GM23338 (cell line): ENCODE results near the gene APAF1. TPM values are rescaled to one million over a fixed set of nuclear protein-coding genes. Genes with fewer than 3 reads are reported as not detected.

Experiments used
- ATAC-seq: fragments of 200-7000 bp; cut with Tn5 transposase; 3 replicates; pipeline ENCODE4 v1.9.1; 2020
- DNase-seq: peaks from one replicate; pipeline ENCODE4 v3.0.0-alpha.2; 2015; ENCODE audit warnings: low spot score
- H2AFZ ChIP-seq: fragments of 200-600 bp; sonication (generic); 2 replicates; pipeline ENCODE4 v1.8.0; 2016; ENCODE audit warnings: antibody characterized with exemption, mild to moderate bottlenecking, moderate library complexity
- H3F3A ChIP-seq: fragments of 200-600 bp; sonication (generic); replicated peaks from 2 replicates; pipeline ENCODE4 v1.8.0; 2017; ENCODE audit warnings: antibody characterized with exemption, mixed run types, low read depth
- H3K27ac ChIP-seq: fragments of 200-600 bp; sonication (generic); 2 replicates; pipeline ENCODE4 v1.6.1; 2016; ENCODE audit warnings: low read depth
- H3K27me3 ChIP-seq: fragments of 200-600 bp; sonication (generic); 2 replicates; pipeline ENCODE4 v1.8.0; 2016; ENCODE audit warnings: mild to moderate bottlenecking, mixed run types, moderate library complexity; ENCODE audit not compliant: insufficient read depth
- H3K36me3 ChIP-seq: fragments of 200-600 bp; sonication (generic); 2 replicates; pipeline ENCODE4 v1.8.0; 2016; ENCODE audit warnings: mild to moderate bottlenecking; ENCODE audit not compliant: insufficient read depth
- H3K4me1 ChIP-seq: fragments of 200-600 bp; sonication (generic); 2 replicates; pipeline ENCODE4 v1.8.0; 2016; ENCODE audit warnings: mild to moderate bottlenecking, moderate library complexity; ENCODE audit not compliant: insufficient read depth
- H3K4me2 ChIP-seq: fragments of 200-600 bp; sonication (generic); 2 replicates; pipeline ENCODE4 v1.7.1; 2017; ENCODE audit warnings: mixed run types
- H3K4me3 ChIP-seq: fragments of 200-600 bp; sonication (generic); 2 replicates; pipeline ENCODE4 v1.6.1; 2016; ENCODE audit warnings: mixed run types
- H3K79me2 ChIP-seq: fragments of 200-600 bp; sonication (generic); replicated peaks from 2 replicates; pipeline ENCODE4 v1.8.0; 2017; ENCODE audit warnings: mild to moderate bottlenecking; ENCODE audit not compliant: insufficient read depth
- H3K9me2 ChIP-seq: fragments of 200-600 bp; sonication (generic); 2 replicates; pipeline ENCODE4 v1.8.0; 2017; ENCODE audit not compliant: insufficient read depth
- H4K20me1 ChIP-seq: fragments of 200-600 bp; sonication (generic); replicated peaks from 2 replicates; pipeline ENCODE4 v1.8.0; 2017; ENCODE audit warnings: mild to moderate bottlenecking; ENCODE audit not compliant: insufficient read depth
- H3K27ac Mint-ChIP-seq: 2 replicates; pipeline ENCODE4 v1.8.0; 2020; ENCODE audit warnings: inconsistent platforms, mild to moderate bottlenecking, moderate library complexity, mixed read lengths
- H3K27me3 Mint-ChIP-seq: 3 replicates; pipeline ENCODE4 v1.8.0; 2022; ENCODE audit warnings: low read depth, mild to moderate bottlenecking, moderate library complexity, mixed read lengths, inconsistent platforms; ENCODE audit not compliant: insufficient read depth, poor library complexity
- H3K36me3 Mint-ChIP-seq: 3 replicates; pipeline ENCODE4 v1.8.0; 2021; ENCODE audit warnings: low read depth, mild to moderate bottlenecking, inconsistent platforms, moderate library complexity, mixed read lengths
- H3K4me1 Mint-ChIP-seq: 3 replicates; pipeline ENCODE4 v1.8.0; 2020; ENCODE audit warnings: mild to moderate bottlenecking, inconsistent platforms, mixed read lengths
- H3K4me3 Mint-ChIP-seq: 3 replicates; pipeline ENCODE4 v1.8.0; 2021; ENCODE audit warnings: moderate library complexity, mild to moderate bottlenecking, inconsistent platforms, mixed read lengths
- H3K9me3 Mint-ChIP-seq: 3 replicates; pipeline ENCODE4 v1.8.0; 2020; ENCODE audit warnings: moderate library complexity, mild to moderate bottlenecking, inconsistent platforms, mixed read lengths
- CREB1 ChIP-seq: fragments of 250-450 bp; sonication (Bioruptor Pico); IDR thresholded peaks from 2 replicates; pipeline ENCODE4 v1.5.0; 2020; ENCODE audit warnings: low read depth, mild to moderate bottlenecking, moderate library complexity
- EZH2 ChIP-seq: fragments of 200-600 bp; sonication (generic); IDR thresholded peaks from one replicate; pipeline ENCODE4 v1.8.0; 2017; ENCODE audit warnings: antibody characterized with exemption, mild to moderate bottlenecking, low read depth; ENCODE audit not compliant: unreplicated experiment
- EZH2phosphoT487 ChIP-seq: fragments of 200-600 bp; sonication (generic); IDR thresholded peaks from one replicate; pipeline ENCODE4 v1.8.1; 2018; ENCODE audit warnings: antibody characterized with exemption; ENCODE audit not compliant: unreplicated experiment
- JUNB ChIP-seq: IDR thresholded peaks from one replicate; pipeline ENCODE4 v1.6.1; 2016; ENCODE audit warnings: antibody characterized with exemption; ENCODE audit not compliant: unreplicated experiment
- NANOG ChIP-seq: IDR thresholded peaks from 2 replicates; pipeline ENCODE4 v1.6.1; 2016; ENCODE audit warnings: antibody characterized with exemption, borderline replicate concordance
- POLR2AphosphoS5 ChIP-seq: IDR thresholded peaks from 2 replicates; pipeline ENCODE4 v1.6.1; 2016; ENCODE audit warnings: antibody characterized with exemption, low read depth
- STAT1 ChIP-seq: IDR thresholded peaks from one replicate; pipeline ENCODE4 v1.6.1; 2016; ENCODE audit warnings: antibody characterized with exemption; ENCODE audit not compliant: unreplicated experiment
- ZNF114 ChIP-seq: fragments of 250-450 bp; sonication (Bioruptor Pico); IDR thresholded peaks from 2 replicates; pipeline ENCODE4 v1.5.0; 2020; ENCODE audit warnings: mild to moderate bottlenecking, moderate library complexity
- ZNF331 ChIP-seq: fragments of 250-450 bp; sonication (Bioruptor Pico); IDR thresholded peaks from 2 replicates; pipeline ENCODE4 v1.5.0; 2020; ENCODE audit warnings: low read depth, mild to moderate bottlenecking, moderate library complexity
- polyA plus RNA-seq: library from polyadenylated mRNA; unstranded; fragments of >200 nt; fragmentation: Nextera tagmentation; extraction: Ambion mirVana; gene quantifications from 2 replicates; pipeline ENCODE4 v1.2.1, GENCODE V29; 2016
- total RNA-seq: library from RNA; depleted of rRNA; stranded (reverse); fragments of >200 nt; shearing (Covaris generic); gene quantifications from 2 replicates; pipeline ENCODE4 v1.2.3, GENCODE V29; 2014
- TF ChIP-seq, protein P1 (sequence below): IDR thresholded peaks from 2 replicates; pipeline ENCODE4 v1.6.1; 2016; ENCODE audit warnings: antibody characterized with exemption
- TF ChIP-seq, protein P2 (sequence below): fragments of 250-450 bp; sonication (Bioruptor Pico); IDR thresholded peaks from 2 replicates; pipeline ENCODE4 v1.5.0; 2020; ENCODE audit warnings: mild to moderate bottlenecking, moderate library complexity
- TF ChIP-seq, protein P3 (sequence below): IDR thresholded peaks from one replicate; pipeline ENCODE4 v1.6.1; 2018; ENCODE audit warnings: antibody characterized with exemption; ENCODE audit not compliant: unreplicated experiment
- TF ChIP-seq, protein P4 (sequence below), 2 experiments: fragments of 200-600 bp in 1 of 2; sonication (generic) in 1 of 2; conservative IDR thresholded peaks; 2 replicates each; pipeline versions ENCODE4 v1.5.1 to v1.6.1; 2016 to 2017; ENCODE audit warnings: antibody characterized with exemption in 2 of 2, low read depth in 2 of 2, mild to moderate bottlenecking in 2 of 2, moderate library complexity in 1 of 2

Gene APAF1
- total and polyA plus RNA-seq, 2 experiments from 2014 or later, result 12.0 to 31.2 TPM

DNA sequence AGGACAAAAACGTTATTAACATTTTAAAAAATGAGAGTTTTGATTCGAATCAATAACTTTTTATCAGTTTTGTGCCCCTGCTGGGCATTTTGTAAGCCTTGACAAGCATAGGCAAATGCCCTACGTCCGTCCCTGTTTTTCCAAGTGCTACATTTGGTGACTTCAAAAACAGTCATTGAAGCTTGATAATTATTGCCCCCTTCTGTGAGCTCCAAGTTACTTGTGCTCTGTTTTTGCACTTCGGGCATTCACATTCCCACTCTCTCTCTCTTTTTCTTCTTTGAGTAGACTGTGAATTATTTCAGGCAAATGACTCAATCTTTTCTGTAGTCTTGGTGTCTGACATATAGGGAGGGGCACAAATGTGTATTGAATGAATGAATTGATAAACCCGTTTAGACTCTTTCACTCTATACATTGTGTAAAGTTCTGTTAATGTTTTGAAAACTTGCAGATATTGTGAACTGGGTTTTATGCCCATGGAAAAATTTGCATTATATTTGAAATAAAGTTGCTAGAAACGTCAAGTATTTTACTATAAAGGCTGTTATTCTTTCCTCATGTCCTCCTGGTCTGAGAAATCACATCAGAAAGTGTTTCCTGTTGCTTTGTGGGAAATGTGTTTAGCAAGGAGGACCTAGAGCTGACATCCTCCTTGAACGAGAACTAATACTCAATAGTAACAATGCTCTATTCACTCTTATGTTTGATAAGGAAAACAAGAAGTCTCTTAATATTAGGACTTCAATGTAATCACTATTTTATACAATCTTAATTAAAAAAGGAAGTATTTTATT is 1.4 kb downstream of the APAF1 start:
- H3K27ac Mint-ChIP-seq, result no peak overlapping the region
- Histone ChIP-seq H3F3A (0 out of 2 replicates have a peak, but pooled peaks cover 5% of the 10 kb centered on the region), H3K4me1 (0 out of 2 replicates have a peak, but pooled peaks cover 12% of the 10 kb centered on the region), H3K79me2 (peaks cover 50% of the 10 kb centered on the region), H3K36me3 (peaks cover 7% of the 10 kb centered on the region), H2AFZ (no peak overlapping the region), H3K9me2 (no peaks in the 10 kb centered on the region), H4K20me1 (peaks cover 8% of the 10 kb centered on the region; the same call in 1 of the 2 replicates), H3K27ac (no peak overlapping the region), H3K4me3 (peak overlapping the region; percentile 86), H3K4me2 (peak overlapping the region; percentile 92), H3K27me3 (no peaks in the 10 kb centered on the region)
- no peak for DNase-seq
- H3K4me1 Mint-ChIP-seq, result peaks cover 11% of the 10 kb centered on the region
- no peak for ATAC-seq
- H3K36me3 Mint-ChIP-seq, result peaks cover 13% of the 10 kb centered on the region; the same call in 1 of the 3 replicates
- peak overlapping the region; percentile 94 for H3K4me3 Mint-ChIP-seq
- TF ChIP-seq ZNF114 (no peak), CREB1 (CRISPR knock-in tag) (no peak), POLR2AphosphoS5 (no peak), EZH2phosphoT487 (no peak), JUNB (no peak), EZH2 (no peak), STAT1 (no peak), NANOG (no peak), ZNF331 (CRISPR knock-in tag) (no peak)
- TF ChIP-seq, protein P1, sequence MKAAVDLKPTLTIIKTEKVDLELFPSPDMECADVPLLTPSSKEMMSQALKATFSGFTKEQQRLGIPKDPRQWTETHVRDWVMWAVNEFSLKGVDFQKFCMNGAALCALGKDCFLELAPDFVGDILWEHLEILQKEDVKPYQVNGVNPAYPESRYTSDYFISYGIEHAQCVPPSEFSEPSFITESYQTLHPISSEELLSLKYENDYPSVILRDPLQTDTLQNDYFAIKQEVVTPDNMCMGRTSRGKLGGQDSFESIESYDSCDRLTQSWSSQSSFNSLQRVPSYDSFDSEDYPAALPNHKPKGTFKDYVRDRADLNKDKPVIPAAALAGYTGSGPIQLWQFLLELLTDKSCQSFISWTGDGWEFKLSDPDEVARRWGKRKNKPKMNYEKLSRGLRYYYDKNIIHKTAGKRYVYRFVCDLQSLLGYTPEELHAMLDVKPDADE, result no peak
- TF ChIP-seq, protein P2, sequence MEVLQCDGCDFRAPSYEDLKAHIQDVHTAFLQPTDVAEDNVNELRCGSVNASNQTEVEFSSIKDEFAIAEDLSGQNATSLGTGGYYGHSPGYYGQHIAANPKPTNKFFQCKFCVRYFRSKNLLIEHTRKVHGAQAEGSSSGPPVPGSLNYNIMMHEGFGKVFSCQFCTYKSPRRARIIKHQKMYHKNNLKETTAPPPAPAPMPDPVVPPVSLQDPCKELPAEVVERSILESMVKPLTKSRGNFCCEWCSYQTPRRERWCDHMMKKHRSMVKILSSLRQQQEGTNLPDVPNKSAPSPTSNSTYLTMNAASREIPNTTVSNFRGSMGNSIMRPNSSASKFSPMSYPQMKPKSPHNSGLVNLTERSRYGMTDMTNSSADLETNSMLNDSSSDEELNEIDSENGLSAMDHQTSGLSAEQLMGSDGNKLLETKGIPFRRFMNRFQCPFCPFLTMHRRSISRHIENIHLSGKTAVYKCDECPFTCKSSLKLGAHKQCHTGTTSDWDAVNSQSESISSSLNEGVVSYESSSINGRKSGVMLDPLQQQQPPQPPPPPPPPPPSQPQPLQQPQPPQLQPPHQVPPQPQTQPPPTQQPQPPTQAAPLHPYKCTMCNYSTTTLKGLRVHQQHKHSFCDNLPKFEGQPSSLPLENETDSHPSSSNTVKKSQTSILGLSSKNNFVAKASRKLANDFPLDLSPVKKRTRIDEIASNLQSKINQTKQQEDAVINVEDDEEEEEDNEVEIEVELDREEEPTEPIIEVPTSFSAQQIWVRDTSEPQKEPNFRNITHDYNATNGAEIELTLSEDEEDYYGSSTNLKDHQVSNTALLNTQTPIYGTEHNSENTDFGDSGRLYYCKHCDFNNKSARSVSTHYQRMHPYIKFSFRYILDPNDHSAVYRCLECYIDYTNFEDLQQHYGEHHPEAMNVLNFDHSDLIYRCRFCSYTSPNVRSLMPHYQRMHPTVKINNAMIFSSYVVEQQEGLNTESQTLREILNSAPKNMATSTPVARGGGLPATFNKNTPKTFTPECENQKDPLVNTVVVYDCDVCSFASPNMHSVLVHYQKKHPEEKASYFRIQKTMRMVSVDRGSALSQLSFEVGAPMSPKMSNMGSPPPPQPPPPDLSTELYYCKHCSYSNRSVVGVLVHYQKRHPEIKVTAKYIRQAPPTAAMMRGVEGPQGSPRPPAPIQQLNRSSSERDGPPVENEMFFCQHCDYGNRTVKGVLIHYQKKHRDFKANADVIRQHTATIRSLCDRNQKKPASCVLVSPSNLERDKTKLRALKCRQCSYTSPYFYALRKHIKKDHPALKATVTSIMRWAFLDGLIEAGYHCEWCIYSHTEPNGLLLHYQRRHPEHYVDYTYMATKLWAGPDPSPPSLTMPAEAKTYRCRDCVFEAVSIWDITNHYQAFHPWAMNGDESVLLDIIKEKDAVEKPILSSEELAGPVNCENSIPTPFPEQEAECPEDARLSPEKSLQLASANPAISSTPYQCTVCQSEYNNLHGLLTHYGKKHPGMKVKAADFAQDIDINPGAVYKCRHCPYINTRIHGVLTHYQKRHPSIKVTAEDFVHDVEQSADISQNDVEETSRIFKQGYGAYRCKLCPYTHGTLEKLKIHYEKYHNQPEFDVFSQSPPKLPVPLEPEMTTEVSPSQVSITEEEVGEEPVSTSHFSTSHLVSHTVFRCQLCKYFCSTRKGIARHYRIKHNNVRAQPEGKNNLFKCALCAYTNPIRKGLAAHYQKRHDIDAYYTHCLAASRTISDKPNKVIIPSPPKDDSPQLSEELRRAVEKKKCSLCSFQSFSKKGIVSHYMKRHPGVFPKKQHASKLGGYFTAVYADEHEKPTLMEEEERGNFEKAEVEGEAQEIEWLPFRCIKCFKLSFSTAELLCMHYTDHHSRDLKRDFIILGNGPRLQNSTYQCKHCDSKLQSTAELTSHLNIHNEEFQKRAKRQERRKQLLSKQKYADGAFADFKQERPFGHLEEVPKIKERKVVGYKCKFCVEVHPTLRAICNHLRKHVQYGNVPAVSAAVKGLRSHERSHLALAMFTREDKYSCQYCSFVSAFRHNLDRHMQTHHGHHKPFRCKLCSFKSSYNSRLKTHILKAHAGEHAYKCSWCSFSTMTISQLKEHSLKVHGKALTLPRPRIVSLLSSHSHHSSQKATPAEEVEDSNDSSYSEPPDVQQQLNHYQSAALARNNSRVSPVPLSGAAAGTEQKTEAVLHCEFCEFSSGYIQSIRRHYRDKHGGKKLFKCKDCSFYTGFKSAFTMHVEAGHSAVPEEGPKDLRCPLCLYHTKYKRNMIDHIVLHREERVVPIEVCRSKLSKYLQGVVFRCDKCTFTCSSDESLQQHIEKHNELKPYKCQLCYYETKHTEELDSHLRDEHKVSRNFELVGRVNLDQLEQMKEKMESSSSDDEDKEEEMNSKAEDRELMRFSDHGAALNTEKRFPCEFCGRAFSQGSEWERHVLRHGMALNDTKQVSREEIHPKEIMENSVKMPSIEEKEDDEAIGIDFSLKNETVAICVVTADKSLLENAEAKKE (CRISPR knock-in tag), result no peak
- TF ChIP-seq, protein P3, sequence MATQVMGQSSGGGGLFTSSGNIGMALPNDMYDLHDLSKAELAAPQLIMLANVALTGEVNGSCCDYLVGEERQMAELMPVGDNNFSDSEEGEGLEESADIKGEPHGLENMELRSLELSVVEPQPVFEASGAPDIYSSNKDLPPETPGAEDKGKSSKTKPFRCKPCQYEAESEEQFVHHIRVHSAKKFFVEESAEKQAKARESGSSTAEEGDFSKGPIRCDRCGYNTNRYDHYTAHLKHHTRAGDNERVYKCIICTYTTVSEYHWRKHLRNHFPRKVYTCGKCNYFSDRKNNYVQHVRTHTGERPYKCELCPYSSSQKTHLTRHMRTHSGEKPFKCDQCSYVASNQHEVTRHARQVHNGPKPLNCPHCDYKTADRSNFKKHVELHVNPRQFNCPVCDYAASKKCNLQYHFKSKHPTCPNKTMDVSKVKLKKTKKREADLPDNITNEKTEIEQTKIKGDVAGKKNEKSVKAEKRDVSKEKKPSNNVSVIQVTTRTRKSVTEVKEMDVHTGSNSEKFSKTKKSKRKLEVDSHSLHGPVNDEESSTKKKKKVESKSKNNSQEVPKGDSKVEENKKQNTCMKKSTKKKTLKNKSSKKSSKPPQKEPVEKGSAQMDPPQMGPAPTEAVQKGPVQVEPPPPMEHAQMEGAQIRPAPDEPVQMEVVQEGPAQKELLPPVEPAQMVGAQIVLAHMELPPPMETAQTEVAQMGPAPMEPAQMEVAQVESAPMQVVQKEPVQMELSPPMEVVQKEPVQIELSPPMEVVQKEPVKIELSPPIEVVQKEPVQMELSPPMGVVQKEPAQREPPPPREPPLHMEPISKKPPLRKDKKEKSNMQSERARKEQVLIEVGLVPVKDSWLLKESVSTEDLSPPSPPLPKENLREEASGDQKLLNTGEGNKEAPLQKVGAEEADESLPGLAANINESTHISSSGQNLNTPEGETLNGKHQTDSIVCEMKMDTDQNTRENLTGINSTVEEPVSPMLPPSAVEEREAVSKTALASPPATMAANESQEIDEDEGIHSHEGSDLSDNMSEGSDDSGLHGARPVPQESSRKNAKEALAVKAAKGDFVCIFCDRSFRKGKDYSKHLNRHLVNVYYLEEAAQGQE, result no peak
- TF ChIP-seq, protein P4, sequence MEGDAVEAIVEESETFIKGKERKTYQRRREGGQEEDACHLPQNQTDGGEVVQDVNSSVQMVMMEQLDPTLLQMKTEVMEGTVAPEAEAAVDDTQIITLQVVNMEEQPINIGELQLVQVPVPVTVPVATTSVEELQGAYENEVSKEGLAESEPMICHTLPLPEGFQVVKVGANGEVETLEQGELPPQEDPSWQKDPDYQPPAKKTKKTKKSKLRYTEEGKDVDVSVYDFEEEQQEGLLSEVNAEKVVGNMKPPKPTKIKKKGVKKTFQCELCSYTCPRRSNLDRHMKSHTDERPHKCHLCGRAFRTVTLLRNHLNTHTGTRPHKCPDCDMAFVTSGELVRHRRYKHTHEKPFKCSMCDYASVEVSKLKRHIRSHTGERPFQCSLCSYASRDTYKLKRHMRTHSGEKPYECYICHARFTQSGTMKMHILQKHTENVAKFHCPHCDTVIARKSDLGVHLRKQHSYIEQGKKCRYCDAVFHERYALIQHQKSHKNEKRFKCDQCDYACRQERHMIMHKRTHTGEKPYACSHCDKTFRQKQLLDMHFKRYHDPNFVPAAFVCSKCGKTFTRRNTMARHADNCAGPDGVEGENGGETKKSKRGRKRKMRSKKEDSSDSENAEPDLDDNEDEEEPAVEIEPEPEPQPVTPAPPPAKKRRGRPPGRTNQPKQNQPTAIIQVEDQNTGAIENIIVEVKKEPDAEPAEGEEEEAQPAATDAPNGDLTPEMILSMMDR (conservative IDR thresholded peaks at IDR 0.05; ENCODE audit: low read depth in 2 of 2), result no peak
- peaks cover 11% of the 10 kb centered on the region for H3K27me3 Mint-ChIP-seq
- H3K9me3 Mint-ChIP-seq, result no peaks in the 10 kb centered on the region
